ENCODE data around the gene LRP11. TPM values are rescaled to one million over a fixed set of nuclear protein-coding genes. Genes with fewer than 3 reads are reported as not detected.

Gene LRP11
- total RNA-seq, 3 donors from 2014 or later (not counting 1 experiment from before 2014, with no cell fraction given), result 0.16 to 0.43 (median 0.26) TPM

GRCh38 chr6:149888093-149888492 lies 23.9 kb upstream of the LRP11 start:
- Mint-ChIP-seq H3K27me3 (ENCODE audit: low read depth in 2 of 2) (peaks cover 8 to 24% of the 10 kb centered on the region in 2 donors), H3K4me1 (no peaks in the 10 kb centered on the region), H3K36me3 (no peaks in the 10 kb centered on the region), H3K27ac (no peak overlapping the region), H3K4me3 (no peak overlapping the region), H3K9me3 (no peaks in the 10 kb centered on the region)
- DNase-seq, result no peak
- no peaks in the 10 kb centered on the region for H3K4me1 ChIP-seq (ENCODE audit: control insufficient read depth, insufficient read depth, low read length)
- H3K27me3 ChIP-seq (ENCODE audit: control insufficient read depth, insufficient read depth, low read length), result no peaks in the 10 kb centered on the region
- H3K4me3 ChIP-seq (ENCODE audit: low read length), result no peak overlapping the region
- H3K9me3 ChIP-seq (ENCODE audit: control insufficient read depth, insufficient read depth, low read length), result no peaks in the 10 kb centered on the region
- no peak overlapping the region for H3K27ac ChIP-seq (ENCODE audit: low read length)
- ATAC-seq, result no peak
- no peak for TF ChIP-seq CTCF (IDR thresholded peaks at IDR 0.05)
- intact Hi-C loops (cut with micrococcal nuclease), result no loop called here
- 82% methylated on average over 7 of the region's 9 CpGs for WGBS (ENCODE audit: insufficient coverage)
- no peaks in the 10 kb centered on the region for H3K36me3 ChIP-seq (ENCODE audit: control insufficient read depth, insufficient read depth, low read length)

- H3K4me1 ChIP-seq (ENCODE audit: control insufficient read depth, insufficient read depth, low read length), result no peaks in the 10 kb centered on the region
- H3K27ac ChIP-seq (ENCODE audit: low read length), result no peak overlapping the region
- ATAC-seq (no peak), DNase-seq (no peak)
- intact Hi-C loops (cut with micrococcal nuclease), result no loop called here
- H3K36me3 ChIP-seq (ENCODE audit: control insufficient read depth, insufficient read depth, low read length), result no peaks in the 10 kb centered on the region
- H3K4me3 ChIP-seq (ENCODE audit: low read length), result no peak overlapping the region
- no peak overlapping the region for H3K27ac Mint-ChIP-seq
- WGBS (ENCODE audit: insufficient coverage), result 89% methylated on average over 3 of the region's 3 CpGs
- H3K4me1 Mint-ChIP-seq, result no peaks in the 10 kb centered on the region
- no peak for TF ChIP-seq CTCF (IDR thresholded peaks at IDR 0.05)
- no peaks in the 10 kb centered on the region for H3K9me3 Mint-ChIP-seq
- H3K27me3 Mint-ChIP-seq (ENCODE audit: low read depth in 2 of 2), result peaks cover 8 to 17% of the 10 kb centered on the region in 2 donors
- H3K27me3 ChIP-seq (ENCODE audit: control insufficient read depth, insufficient read depth, low read length), result no peaks in the 10 kb centered on the region
- no peak overlapping the region for H3K4me3 Mint-ChIP-seq
- H3K36me3 Mint-ChIP-seq, result no peaks in the 10 kb centered on the region
- no peaks in the 10 kb centered on the region for H3K9me3 ChIP-seq (ENCODE audit: control insufficient read depth, insufficient read depth, low read length)
Observed at GRCh38 chr6:149887343-149887742, 23.2 kb upstream of the LRP11 start.

GRCh38 chr6:149885888-149886287 lies 21.7 kb upstream of the LRP11 start:
- no peaks in the 10 kb centered on the region for H3K27me3 ChIP-seq (ENCODE audit: control insufficient read depth, insufficient read depth, low read length)
- Mint-ChIP-seq H3K4me3 (no peak overlapping the region), H3K4me1 (no peaks in the 10 kb centered on the region), H3K27ac (no peak overlapping the region), H3K9me3 (no peaks in the 10 kb centered on the region), H3K27me3 (ENCODE audit: low read depth in 2 of 2) (peaks cover 9 to 29% of the 10 kb centered on the region in 2 donors), H3K36me3 (no peaks in the 10 kb centered on the region)
- no peaks in the 10 kb centered on the region for H3K9me3 ChIP-seq (ENCODE audit: control insufficient read depth, insufficient read depth, low read length)
- H3K36me3 ChIP-seq (ENCODE audit: control insufficient read depth, insufficient read depth, low read length), result no peaks in the 10 kb centered on the region
- no peak overlapping the region for H3K4me3 ChIP-seq (ENCODE audit: low read length)
- DNase-seq (no peak), ATAC-seq (no peak)
- intact Hi-C loops (cut with micrococcal nuclease), result no loop called here
- H3K27ac ChIP-seq (ENCODE audit: low read length), result no peak overlapping the region
- no peak for TF ChIP-seq CTCF (IDR thresholded peaks at IDR 0.05)
- WGBS (ENCODE audit: insufficient coverage), result 82% methylated on average over 3 of the region's 3 CpGs
- H3K4me1 ChIP-seq (ENCODE audit: control insufficient read depth, insufficient read depth, low read length), result no peaks in the 10 kb centered on the region

GRCh38 chr6:149884617-149885016 lies 20.5 kb upstream of the LRP11 start:
- DNase-seq, result no peak
- Mint-ChIP-seq H3K27ac (no peak overlapping the region), H3K9me3 (no peaks in the 10 kb centered on the region), H3K27me3 (ENCODE audit: low read depth in 2 of 2) (peaks cover 14 to 42% of the 10 kb centered on the region in 2 donors), H3K36me3 (no peaks in the 10 kb centered on the region), H3K4me1 (no peaks in the 10 kb centered on the region), H3K4me3 (no peak overlapping the region)
- no peak for TF ChIP-seq CTCF (IDR thresholded peaks at IDR 0.05)
- H3K27ac ChIP-seq (ENCODE audit: low read length), result no peak overlapping the region
- H3K4me1 ChIP-seq (ENCODE audit: control insufficient read depth, insufficient read depth, low read length), result no peaks in the 10 kb centered on the region
- H3K9me3 ChIP-seq (ENCODE audit: control insufficient read depth, insufficient read depth, low read length), result no peaks in the 10 kb centered on the region
- no peaks in the 10 kb centered on the region for H3K36me3 ChIP-seq (ENCODE audit: control insufficient read depth, insufficient read depth, low read length)
- intact Hi-C loops (cut with micrococcal nuclease), result no loop called here
- WGBS (ENCODE audit: insufficient coverage), result 90% methylated on average over 7 of the region's 7 CpGs
- H3K27me3 ChIP-seq (ENCODE audit: control insufficient read depth, insufficient read depth, low read length), result no peaks in the 10 kb centered on the region
- ATAC-seq, result no peak
- H3K4me3 ChIP-seq (ENCODE audit: low read length), result no peak overlapping the region
